Neural progenitor cell (in vitro differentiated cells): ENCODE results near the gene F10. TPM values are rescaled to one million over a fixed set of nuclear protein-coding genes. Genes with fewer than 3 reads are reported as not detected.

ENCODE experiments used
- DNase-seq: peaks from one replicate; pipeline ENCODE4 v3.0.0-alpha.2; 2016; ENCODE audit warnings: low spot score
- H2AFZ ChIP-seq: fragments of 200-600 bp; sonication (generic); replicated peaks from 2 replicates; pipeline ENCODE4 v1.6.1; 2016; ENCODE audit warnings: antibody characterized with exemption
- H3F3A ChIP-seq: fragments of 200-600 bp; sonication (generic); 2 replicates; pipeline ENCODE4 v1.6.1; 2016; ENCODE audit warnings: antibody characterized with exemption, low read depth
- H3K27ac ChIP-seq: fragments of 200-600 bp; sonication (generic); 2 replicates; pipeline ENCODE4 v1.5.1; 2016; ENCODE audit warnings: mild to moderate bottlenecking
- H3K27me3 ChIP-seq: fragments of 200-600 bp; sonication (generic); 2 replicates; pipeline ENCODE4 v1.6.1; 2016; ENCODE audit warnings: mild to moderate bottlenecking, moderate library complexity
- H3K36me3 ChIP-seq: fragments of 200-600 bp; sonication (generic); 2 replicates; pipeline ENCODE4 v1.5.1; 2016
- H3K4me1 ChIP-seq: fragments of 200-600 bp; sonication (generic); 2 replicates; pipeline ENCODE4 v1.6.1; 2016; ENCODE audit warnings: mixed run types
- H3K4me2 ChIP-seq: fragments of 200-600 bp; sonication (generic); 2 replicates; pipeline ENCODE4 v1.6.1; 2016
- H3K4me3 ChIP-seq: fragments of 200-600 bp; sonication (generic); 2 replicates; pipeline ENCODE4 v1.5.1; 2016
- H3K79me2 ChIP-seq: fragments of 200-600 bp; sonication (generic); 2 replicates; pipeline ENCODE4 v1.6.1; 2016; ENCODE audit warnings: low read depth
- H3K9ac ChIP-seq: fragments of 200-600 bp; sonication (generic); 2 replicates; pipeline ENCODE4 v1.6.1; 2016
- H3K9me3 ChIP-seq: fragments of 200-600 bp; sonication (generic); 2 replicates; pipeline ENCODE4 v1.5.1; 2016; ENCODE audit warnings: low read depth
- H4K20me1 ChIP-seq: fragments of 200-600 bp; sonication (generic); 2 replicates; pipeline ENCODE4 v1.6.1; 2016; ENCODE audit warnings: low read depth
- H3K27ac Mint-ChIP-seq: 3 replicates; pipeline ENCODE4 v1.8.0; 2021; ENCODE audit warnings: mixed read lengths
- H3K27me3 Mint-ChIP-seq: 2 replicates; pipeline ENCODE4 v1.8.0; 2022; ENCODE audit warnings: low read depth, mild to moderate bottlenecking, inconsistent platforms, moderate library complexity, mixed read lengths; ENCODE audit not compliant: insufficient read depth
- H3K36me3 Mint-ChIP-seq: 3 replicates; pipeline ENCODE4 v1.8.0; 2021; ENCODE audit warnings: mixed read lengths
- H3K4me1 Mint-ChIP-seq: 3 replicates; pipeline ENCODE4 v1.8.0; 2021; ENCODE audit warnings: mixed read lengths
- H3K4me3 Mint-ChIP-seq: 3 replicates; pipeline ENCODE4 v1.8.0; 2021; ENCODE audit warnings: mild to moderate bottlenecking, moderate library complexity, mixed read lengths
- H3K9me3 Mint-ChIP-seq: 3 replicates; pipeline ENCODE4 v1.8.0; 2020; ENCODE audit warnings: mixed read lengths
- CTCF ChIP-seq: fragments of 200-600 bp; sonication (generic); IDR thresholded peaks from 2 replicates; pipeline ENCODE4 v1.5.1; 2017; ENCODE audit warnings: antibody characterized with exemption, mild to moderate bottlenecking
- EZH2 ChIP-seq: fragments of 200-600 bp; sonication (generic); IDR thresholded peaks from 2 replicates; pipeline ENCODE4 v1.6.1; 2017; ENCODE audit warnings: antibody characterized with exemption, mild to moderate bottlenecking, moderate library complexity
- EZH2phosphoT487 ChIP-seq: fragments of 200-600 bp; sonication (generic); IDR thresholded peaks from 2 replicates; pipeline ENCODE4 v1.6.1; 2017; ENCODE audit warnings: antibody characterized with exemption
- total RNA-seq: library from RNA; depleted of rRNA; stranded (reverse); fragments of >200 nt; gene quantifications from 2 replicates; pipeline ENCODE4 v1.2.3, GENCODE V29; 2015; ENCODE audit warnings: low replicate concordance

The F10 gene
- total RNA-seq, 1 donor from 2014 or later, result 2.0 TPM

GRCh38 chr13:113148407-113148806 is 25.8 kb downstream of the F10 start:
- DNase-seq, result no peak

GRCh38 chr13:113148940-113149503 is 26.4 kb downstream of the F10 start:
- H3K36me3 ChIP-seq, result no peaks in the 10 kb centered on the region

More at GRCh38 chr13:113148407-113148806, 25.8 kb downstream of the F10 start:
- Mint-ChIP-seq H3K27me3 (peaks cover 6% of the 10 kb centered on the region), H3K4me3 (no peak overlapping the region), H3K4me1 (peaks cover 19% of the 10 kb centered on the region), H3K36me3 (no peaks in the 10 kb centered on the region), H3K9me3 (no peaks in the 10 kb centered on the region), H3K27ac (no peak overlapping the region)
- Histone ChIP-seq H3K27me3 (peaks cover 20% of the 10 kb centered on the region), H2AFZ (no peak overlapping the region), H3K4me3 (no peak overlapping the region), H3K9me3 (no peaks in the 10 kb centered on the region), H3K4me1 (peaks cover 10% of the 10 kb centered on the region), H3K27ac (no peak overlapping the region), H3K4me2 (no peak overlapping the region), H3K36me3 (no peaks in the 10 kb centered on the region), H4K20me1 (no peaks in the 10 kb centered on the region), H3F3A (peaks cover 14% of the 10 kb centered on the region), H3K9ac (no peak overlapping the region), H3K79me2 (no peaks in the 10 kb centered on the region)
- TF ChIP-seq EZH2, result no peak

GRCh38 chr13:113149711-113150549 is 27.3 kb downstream of the F10 start:
- H3K4me3 ChIP-seq, result no peak overlapping the region
- H3K9ac ChIP-seq, result no peak overlapping the region
- no peak overlapping the region for H3K27ac ChIP-seq
- no peaks in the 10 kb centered on the region for H4K20me1 ChIP-seq
- peaks cover 24% of the 10 kb centered on the region for H3F3A ChIP-seq
- no peaks in the 10 kb centered on the region for H3K79me2 ChIP-seq
- Mint-ChIP-seq H3K27ac (no peak overlapping the region), H3K4me3 (no peak overlapping the region), H3K36me3 (no peaks in the 10 kb centered on the region), H3K27me3 (peaks cover 6% of the 10 kb centered on the region), H3K9me3 (no peaks in the 10 kb centered on the region), H3K4me1 (peaks cover 27% of the 10 kb centered on the region)
- TF ChIP-seq EZH2phosphoT487 (no peak), EZH2 (no peak), CTCF (no peak)
- no peaks in the 10 kb centered on the region for H3K9me3 ChIP-seq
- no peaks in the 10 kb centered on the region for H3K36me3 ChIP-seq
- H3K27me3 ChIP-seq, result peaks cover 24% of the 10 kb centered on the region
- no peak overlapping the region for H3K4me2 ChIP-seq
- peaks cover 6% of the 10 kb centered on the region for H3K4me1 ChIP-seq
- DNase-seq, result no peak
- no peak overlapping the region for H2AFZ ChIP-seq

More at GRCh38 chr13:113148940-113149503, 26.4 kb downstream of the F10 start:
- no peak overlapping the region for H2AFZ ChIP-seq
- no peak overlapping the region for H3K4me3 Mint-ChIP-seq
- H3K4me1 Mint-ChIP-seq, result peaks cover 23% of the 10 kb centered on the region
- H3K4me1 ChIP-seq, result peaks cover 6% of the 10 kb centered on the region
- H3K36me3 Mint-ChIP-seq, result no peaks in the 10 kb centered on the region
- no peaks in the 10 kb centered on the region for H3K9me3 ChIP-seq
- H3K4me3 ChIP-seq, result no peak overlapping the region
- no peaks in the 10 kb centered on the region for H3K9me3 Mint-ChIP-seq
- no peaks in the 10 kb centered on the region for H4K20me1 ChIP-seq
- peaks cover 24% of the 10 kb centered on the region for H3K27me3 ChIP-seq
- peaks cover 17% of the 10 kb centered on the region for H3F3A ChIP-seq
- no peak for DNase-seq
- TF ChIP-seq CTCF, result no peak
- TF ChIP-seq EZH2, result no peak
- TF ChIP-seq EZH2phosphoT487, result no peak
- H3K4me2 ChIP-seq, result no peak overlapping the region
- H3K27ac Mint-ChIP-seq, result peak overlapping the region; percentile 66
- no peak overlapping the region for H3K9ac ChIP-seq
- peaks cover 6% of the 10 kb centered on the region for H3K27me3 Mint-ChIP-seq
- no peaks in the 10 kb centered on the region for H3K79me2 ChIP-seq
- H3K27ac ChIP-seq, result no peak overlapping the region
